ENCODE data around the gene ZNF777.
"Not testable (repeated sequence)": the region's sequence is repeated elsewhere in the genome, so short reads cannot be mapped to it uniquely, and the experiment has no call there.

The ZNF777 gene

DNA sequence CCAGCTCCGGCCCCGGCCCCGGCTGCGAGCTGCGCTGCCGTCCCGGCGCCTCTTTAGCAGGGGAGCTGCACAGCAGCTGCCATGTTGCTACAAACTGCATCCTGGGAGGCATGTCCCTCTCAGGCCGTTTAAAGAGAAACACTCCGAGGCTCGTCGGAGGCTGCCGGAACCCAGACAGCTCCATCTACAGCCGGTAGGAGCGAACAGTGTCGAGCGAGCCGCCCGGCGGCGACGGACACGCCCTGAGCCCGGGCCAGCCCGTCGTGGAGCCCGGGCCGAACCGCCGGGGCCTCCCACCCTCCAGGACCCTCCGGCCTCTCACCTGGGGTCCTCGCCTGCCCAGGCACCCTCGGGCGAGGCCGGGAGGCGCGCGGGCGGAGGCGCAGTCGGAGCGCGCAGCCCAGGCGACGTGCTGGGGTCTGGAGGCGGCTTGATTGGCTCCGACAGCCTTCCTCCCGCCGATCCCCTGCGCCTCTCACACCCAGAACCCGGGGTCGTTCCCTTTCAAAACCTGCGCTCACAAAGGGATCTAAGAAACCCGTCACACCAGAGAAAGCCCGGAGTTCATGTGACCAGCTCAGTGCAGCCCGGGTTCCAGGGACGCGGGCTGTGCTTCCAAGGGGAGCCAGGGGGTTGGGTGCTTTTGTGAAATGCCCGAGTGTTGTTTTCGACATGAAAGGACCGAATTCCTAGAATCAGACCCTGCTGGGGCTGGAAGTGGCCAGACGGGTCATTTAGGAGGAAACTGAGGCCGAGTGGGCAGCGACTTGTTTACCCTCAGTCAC is at the start of gene ZNF777:
TSS of gene ZNF777 (minus strand) at position 570 of the 785 bp plus-strand sequence. CDS start 5,040 bp downstream, outside the sequence.
- H3K4me3 ChIP-seq (ENCODE audit: low read depth, low read length), result peak within 1 kb of the TSS; percentile 73
- peak; percentile 59 for DNase-seq (ENCODE audit: low read depth)

DNA sequence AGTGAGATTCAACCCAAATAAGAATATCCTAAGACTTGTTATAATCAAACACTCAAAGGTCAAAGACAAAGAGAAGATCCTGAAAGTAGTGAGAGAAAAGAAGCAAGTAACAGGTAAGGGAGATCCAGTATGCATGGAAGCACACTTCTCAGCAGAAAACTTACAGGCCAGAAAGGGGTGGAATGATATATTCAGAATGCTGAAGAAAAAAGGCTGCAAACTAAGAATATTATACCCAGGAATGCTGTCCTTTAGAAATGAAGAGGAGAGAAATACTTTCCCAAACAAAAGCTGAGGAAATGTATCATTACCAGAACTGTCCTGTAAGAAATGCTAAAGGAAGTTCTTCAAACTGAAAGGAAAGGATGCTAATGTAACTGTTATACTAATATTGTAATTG is 49.4 kb upstream of the ZNF777 start:
- H3K4me3 ChIP-seq (ENCODE audit: low read depth, low read length), result no peak overlapping the region
- DNase-seq (ENCODE audit: low read depth), result no peak

DNA sequence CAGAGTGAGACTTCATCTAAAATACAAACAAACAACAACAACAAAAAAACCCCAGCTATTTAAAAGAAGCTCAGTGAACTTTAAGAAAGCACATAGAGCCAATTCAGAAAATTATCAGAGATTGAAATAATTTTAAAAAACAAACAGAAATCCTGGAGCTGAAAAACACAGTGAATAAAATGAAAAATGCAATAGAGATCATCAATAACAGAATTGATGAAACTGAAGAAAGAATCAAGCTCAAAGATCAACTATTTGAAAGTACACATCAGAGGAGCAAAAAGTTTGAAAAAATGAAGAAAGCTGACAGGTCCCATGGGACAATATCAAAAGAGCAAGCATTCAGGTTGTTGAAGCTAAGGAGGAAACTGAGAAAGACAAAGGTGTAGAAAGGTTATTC is 48.9 kb upstream of the ZNF777 start:
- H3K4me3 ChIP-seq (ENCODE audit: low read depth, low read length), result no peak overlapping the region
- no peak for DNase-seq (ENCODE audit: low read depth)

DNA sequence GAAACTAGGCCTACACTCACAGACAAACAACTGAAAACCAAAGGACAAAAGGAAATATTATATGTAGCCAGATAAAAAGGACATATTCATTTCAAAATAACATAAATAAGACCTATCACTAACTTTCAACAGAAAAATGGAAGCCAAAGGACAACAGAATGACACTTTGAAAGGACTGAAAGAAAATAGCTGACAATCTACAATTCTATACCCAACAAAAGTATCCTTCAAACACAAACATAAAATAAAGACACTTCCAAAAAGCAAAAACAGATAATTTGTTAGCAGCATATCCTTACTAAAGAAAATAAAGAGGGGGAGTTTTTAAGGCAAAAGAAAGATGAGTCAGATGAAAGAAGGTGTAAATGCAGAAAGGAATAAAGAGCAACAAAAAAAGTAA is 44.7 kb upstream of the ZNF777 start:
- no peak overlapping the region for H3K4me3 ChIP-seq (ENCODE audit: low read depth, low read length)
- no peak for DNase-seq (ENCODE audit: low read depth)

DNA sequence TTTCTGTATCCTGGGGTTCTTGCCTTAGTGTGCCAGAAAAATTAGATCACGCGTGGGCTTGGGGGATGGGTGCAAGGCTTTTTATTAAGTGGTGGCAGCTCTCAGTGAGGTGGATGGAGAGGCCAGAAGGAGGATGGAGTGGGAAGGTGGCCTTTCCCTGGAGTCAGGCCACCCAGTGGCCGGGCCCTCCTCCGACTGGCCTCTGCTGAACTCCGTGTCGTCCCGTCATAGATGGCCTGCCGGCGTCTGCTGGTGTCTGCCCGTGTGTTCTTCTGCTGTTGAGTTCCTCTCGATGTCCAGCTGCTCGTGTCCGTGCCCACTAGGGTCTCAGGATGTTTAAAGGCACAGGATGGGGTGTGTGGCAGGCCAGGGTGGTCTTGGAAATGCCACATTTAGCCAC is 40.8 kb upstream of the ZNF777 start:
- no peak for DNase-seq (ENCODE audit: low read depth)
- H3K4me3 ChIP-seq (ENCODE audit: low read depth, low read length), result no peak overlapping the region

DNA sequence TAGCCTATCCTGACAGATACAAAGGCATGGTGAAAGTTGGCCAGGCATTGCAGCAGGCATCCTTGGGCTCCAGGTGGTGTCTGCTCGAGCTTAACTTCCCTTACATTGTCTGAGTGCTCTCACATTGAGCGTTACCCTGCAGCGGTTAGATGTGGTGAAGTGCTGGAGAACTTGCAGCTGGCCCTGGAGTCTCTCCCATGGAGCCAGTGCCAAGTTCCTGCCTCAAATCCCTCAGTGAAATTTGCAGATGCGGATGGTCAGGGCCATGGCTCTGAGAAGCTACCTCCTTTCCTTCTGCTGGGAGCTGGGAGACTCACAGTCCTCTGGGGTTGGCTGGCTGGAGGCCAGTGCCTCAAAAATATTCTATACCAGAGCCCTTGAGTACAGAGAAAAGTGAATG is 40.0 kb upstream of the ZNF777 start:
- H3K4me3 ChIP-seq (ENCODE audit: low read depth, low read length), result no peak overlapping the region
- no peak for DNase-seq (ENCODE audit: low read depth)

DNA sequence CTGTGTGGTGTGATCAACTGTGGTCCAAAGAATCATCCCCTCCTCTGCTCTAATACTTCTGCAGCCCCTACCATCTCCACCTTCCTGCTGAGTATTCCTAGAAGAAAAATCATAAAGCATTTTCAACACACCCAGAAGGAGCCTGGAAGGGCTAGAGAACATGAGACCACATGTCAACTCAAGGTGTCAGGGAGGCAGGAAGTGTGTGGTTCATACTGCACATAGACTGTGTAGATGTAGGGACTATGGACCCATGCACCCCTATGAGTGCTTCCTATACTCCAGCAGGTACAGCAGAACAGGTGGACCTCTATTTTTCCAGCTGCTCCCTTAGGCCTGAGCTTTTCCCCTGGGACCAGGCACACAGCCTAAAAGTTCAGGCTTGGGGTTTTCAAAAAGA is 39.3 kb upstream of the ZNF777 start:
- no peak overlapping the region for H3K4me3 ChIP-seq (ENCODE audit: low read depth, low read length)
- DNase-seq (ENCODE audit: low read depth), result no peak

DNA sequence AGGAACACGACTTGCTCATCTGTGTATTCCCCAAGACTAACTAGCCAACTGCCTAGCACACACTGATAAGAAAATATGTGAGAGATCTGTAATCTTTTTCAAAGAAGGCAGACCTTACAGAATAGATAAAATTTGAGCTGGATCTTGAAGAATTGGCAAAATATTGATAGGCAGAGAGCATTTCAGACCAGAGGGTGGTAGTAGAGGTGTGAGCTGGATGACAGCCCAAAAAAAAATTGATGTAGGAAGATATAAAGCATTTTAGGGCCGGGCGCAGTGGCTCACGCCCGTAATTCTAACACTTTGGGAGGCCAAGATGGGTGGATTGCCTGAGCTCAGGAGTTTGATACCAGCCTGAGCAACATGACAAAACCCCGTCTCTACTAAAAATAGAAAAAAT is 37.9 kb upstream of the ZNF777 start:
- DNase-seq (ENCODE audit: low read depth), result no peak
- H3K4me3 ChIP-seq (ENCODE audit: low read depth, low read length), result no peak overlapping the region

DNA sequence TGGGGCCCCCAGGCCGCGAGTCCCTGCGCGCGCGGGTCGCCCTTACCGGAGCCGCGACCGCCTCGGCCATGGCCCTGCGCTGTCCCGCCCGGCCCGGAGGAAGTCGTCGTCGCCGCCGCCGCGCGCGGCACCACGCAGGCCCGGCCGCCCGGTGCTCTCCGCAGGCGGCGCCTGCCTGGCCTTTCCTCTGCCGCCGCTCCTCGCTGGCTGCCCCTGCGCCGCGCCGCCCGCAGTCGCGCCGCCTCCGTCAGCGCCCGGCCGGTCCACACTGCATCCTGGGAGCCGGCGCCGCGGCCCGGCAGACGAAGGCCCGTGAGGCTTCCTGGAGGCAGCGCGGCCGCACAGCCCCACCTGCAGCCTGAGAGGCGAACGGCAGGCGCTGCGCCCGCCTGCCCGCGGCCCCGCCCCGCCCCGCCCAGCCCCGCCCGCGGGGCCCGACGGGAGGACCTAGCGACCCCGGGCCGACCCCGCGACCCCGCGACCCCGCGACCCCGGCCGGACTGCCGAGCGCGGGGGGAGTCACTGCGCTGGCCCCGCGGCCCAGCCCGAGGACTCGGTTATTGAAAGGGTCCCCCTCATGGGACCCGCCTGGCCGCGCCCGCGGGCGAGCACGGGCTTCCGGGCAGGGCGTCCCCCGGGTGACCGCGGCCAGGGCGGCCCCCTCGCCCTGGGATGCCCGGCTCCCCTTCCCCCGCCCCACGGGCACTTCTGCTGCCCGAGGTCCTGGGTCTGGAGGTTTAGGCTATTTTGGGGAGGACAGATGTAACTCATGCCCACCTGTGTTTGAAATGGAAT is 36.8 kb upstream of the ZNF777 start, which contains the start of gene ZNF746:
TSS of gene ZNF746 (minus strand) at position 343 of the 795 bp plus-strand sequence. CDS start at position 70, 273 bp downstream.
- peak; percentile 34 for DNase-seq (ENCODE audit: low read depth)
- H3K4me3 ChIP-seq (ENCODE audit: low read depth, low read length), result peak within 1 kb of the TSS; percentile 76

DNA sequence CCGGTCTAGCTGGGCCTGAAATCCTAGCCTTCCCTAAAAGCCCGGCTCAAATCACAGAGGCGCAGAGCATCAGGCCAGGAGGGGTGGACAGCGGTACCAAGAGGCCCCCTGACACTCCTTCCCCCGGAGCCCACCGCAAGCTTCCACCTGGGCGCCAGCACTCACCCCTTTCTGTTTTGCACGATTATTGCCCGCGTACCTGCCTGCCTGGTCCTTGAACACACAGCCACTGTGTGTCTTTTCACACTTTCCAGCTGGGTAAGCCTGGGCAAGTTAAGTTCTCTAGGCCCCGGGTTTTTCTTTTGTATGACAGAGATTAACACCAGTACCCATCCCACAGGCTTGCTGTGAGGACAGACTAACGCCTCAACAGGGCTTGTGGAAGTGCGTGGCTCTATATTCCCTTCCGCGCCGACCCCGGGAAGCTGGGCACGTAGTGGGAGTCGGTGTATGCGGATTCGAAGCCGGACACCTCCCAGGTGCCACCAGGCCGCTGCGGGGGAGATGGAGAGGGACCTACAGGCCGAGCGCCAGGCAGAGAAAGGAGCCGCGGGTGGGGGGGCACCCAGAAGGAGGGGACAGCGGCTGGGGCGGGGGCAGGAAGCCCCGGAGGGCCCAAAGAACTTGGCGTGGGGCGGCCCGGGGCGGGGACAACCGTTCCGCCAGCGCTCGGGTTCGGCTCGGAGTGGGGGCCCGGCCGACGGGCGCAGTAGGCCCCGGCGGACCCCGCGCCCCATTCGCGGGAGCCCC is 36.0 kb upstream of the ZNF777 start:
- peak overlapping the region; percentile 76 for H3K4me3 ChIP-seq (ENCODE audit: low read depth, low read length)
- no peak for DNase-seq (ENCODE audit: low read depth)

DNA sequence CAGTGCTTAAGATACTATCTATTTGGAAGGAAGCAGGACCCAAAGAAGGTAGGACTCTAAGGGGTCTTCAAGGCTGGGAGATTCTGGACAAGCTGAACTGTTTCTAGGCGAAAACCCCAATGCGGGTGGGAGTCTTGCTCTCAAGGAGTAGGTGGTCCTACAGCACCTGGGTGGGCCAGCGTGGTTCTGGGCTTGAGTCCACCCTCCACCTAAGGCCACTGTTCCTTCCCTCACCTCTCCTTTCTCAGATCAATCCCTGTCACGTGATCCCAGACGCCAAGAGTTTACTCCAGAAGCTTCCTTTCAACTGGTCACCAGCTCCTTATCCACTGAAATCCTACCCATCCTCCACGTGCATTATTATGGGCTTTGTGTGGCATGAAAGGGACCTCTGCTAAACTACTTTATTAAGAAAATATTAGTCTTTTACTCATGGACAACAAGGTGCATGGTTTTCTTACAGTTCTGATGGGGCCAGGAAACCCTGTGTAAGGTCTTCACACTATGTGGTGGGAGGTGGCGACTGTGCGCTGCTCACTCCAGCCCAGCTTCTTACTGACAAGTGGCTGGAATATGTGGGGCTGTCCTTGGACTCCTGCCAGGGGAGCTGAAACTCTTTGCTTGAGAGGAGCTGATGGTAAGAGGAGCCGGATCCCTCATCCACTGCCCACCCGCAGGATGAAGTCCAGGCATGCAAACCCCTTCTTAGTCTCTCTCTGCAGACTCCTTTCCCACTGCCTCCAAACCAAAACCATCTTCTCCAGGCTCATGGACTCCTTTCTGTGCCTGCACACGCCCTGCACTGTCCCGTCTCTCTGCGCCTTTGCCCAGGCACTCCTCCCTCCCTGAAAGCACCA is 35.2 kb upstream of the ZNF777 start:
- H3K4me3 ChIP-seq (ENCODE audit: low read depth, low read length), result peak overlapping the region; percentile 76
- DNase-seq (ENCODE audit: low read depth), result peak; percentile 58

DNA sequence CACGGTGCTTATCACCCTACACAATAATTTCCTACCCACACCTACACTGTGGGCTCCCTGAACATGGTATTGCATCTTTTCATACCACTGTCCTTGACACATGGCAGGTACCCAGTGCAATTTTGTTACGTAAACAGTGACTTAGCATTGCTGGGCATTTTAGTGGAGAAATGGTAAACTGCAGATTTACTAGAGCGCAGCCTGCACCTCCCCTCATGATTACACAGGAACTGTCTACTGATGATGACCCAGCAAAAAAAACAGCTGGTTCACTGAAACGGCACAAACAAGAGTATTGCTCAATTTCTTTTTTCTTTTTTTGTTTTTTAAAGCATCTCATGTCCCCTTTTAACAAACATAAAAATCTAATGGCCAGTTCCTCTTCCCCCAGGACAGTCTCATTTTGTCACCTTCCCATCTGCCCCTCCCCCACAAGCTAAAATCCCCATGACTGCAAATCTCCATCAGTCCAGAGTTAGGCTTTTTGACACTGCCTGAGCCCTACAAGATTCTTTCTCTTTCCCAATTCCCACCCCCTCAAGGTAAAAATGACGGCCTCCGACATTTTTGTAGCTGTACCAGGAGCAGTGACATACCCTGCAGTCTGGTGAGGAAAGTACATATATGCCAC is 34.0 kb upstream of the ZNF777 start:
- no peak for DNase-seq (ENCODE audit: low read depth)
- no peak overlapping the region for H3K4me3 ChIP-seq (ENCODE audit: low read depth, low read length)

DNA sequence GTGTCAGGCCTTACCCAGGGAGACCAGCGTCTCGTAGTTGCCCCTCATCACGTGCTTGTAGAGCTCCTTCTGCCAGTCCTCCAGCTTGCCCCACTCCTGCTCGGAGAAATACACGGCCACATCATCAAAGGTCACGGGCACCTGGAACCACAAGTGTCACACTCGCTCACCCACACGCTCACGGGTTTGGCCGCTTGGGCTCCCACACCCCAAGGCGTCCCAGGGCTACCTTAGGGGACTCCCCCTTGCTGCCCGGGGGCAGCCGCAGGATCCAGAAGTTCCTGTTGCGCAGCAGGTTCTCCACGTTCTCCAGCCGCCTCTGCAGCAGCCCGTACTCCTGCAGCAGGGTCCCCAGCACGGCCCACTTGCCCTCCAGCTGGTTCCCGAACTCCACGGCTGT is 33.1 kb upstream of the ZNF777 start:
- DNase-seq (ENCODE audit: low read depth); H3K4me3 ChIP-seq (ENCODE audit: low read depth, low read length): not testable (repeated sequence)

DNA sequence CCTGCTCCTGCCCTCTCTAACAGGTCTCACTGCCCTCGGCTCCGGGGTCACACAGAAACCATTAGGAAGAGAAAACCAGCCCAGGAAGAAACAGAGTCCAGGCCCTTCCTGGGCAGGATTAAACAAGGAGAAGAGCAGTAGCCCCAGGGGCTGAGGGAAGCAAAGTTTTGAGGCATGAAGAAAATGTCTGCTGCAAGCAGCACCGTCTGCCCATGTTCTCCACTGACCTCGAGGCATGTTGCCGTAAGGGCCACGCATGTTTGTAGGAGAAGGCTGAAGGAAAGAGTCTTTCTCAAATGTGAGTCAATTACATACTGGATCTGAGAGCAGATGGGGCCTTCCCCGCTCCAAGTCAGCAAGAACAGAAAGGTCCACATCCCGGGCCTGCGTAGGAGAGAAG is 32.5 kb upstream of the ZNF777 start:
- no peak for DNase-seq (ENCODE audit: low read depth)
- H3K4me3 ChIP-seq (ENCODE audit: low read depth, low read length), result no peak overlapping the region

DNA sequence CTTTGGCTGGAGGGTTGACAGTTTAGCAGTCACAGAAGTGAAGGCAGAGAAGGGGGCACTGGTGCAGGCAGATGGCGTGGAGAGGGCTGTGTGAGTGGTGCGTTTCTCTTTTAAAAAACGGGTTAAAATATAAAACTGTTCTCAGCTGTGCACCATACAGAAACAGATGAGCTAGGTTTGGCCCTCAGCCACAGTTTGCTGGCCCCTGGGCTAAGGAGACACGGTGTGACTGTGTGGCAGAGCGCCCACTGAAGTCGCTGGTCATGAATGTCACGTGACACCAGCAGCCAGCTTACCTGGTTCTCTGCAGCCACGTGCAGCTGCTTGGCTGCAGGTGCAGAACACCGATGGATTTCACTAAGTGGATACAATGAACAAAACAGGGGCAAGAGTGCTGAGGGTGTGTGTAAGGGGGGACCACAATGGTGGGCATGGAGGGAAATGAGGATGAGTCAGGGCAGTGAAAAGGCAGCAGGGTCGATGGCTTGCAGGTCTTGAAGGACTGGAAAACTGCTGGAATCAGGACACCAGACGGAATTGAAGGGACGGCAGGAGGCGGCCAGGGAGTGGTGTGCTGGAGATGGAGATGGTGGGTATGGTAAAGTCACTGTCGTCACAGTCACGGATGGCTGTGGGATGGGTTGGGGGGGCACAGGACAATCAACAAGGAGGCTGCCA is 29.4 kb upstream of the ZNF777 start:
- no peak for DNase-seq (ENCODE audit: low read depth)
- H3K4me3 ChIP-seq (ENCODE audit: low read depth, low read length), result no peak overlapping the region

DNA sequence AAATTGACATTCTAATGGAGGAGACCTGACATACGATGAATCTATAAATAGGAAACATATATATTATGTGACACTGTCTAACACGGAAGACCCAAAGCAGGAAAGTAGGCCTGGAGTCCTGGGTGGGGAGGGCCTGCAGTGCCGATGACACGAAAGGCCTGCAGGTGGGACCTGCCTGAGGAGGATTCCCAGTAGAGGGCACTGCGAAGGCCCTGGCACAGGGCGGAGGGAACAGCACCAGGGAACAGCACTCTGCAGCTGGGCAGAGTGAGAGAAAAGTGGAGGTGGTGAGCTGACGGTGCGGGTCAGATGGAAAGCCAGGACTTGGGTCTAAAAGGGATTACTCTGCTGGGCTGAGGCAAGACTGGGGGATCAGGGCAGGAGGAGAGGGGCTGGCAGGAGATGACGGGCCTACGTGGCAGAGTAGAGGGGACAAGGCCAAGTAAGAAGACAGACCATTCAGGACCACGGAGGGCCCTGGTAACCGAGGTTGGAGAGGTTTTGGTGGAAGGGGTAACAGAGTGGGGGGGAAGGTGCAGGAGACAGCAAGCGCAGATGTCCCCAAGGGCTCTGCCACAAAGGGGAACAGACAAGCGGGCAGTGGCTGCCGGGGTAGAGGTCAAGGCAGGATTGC is 28.6 kb upstream of the ZNF777 start:
- no peak overlapping the region for H3K4me3 ChIP-seq (ENCODE audit: low read depth, low read length)
- DNase-seq (ENCODE audit: low read depth), result no peak

DNA sequence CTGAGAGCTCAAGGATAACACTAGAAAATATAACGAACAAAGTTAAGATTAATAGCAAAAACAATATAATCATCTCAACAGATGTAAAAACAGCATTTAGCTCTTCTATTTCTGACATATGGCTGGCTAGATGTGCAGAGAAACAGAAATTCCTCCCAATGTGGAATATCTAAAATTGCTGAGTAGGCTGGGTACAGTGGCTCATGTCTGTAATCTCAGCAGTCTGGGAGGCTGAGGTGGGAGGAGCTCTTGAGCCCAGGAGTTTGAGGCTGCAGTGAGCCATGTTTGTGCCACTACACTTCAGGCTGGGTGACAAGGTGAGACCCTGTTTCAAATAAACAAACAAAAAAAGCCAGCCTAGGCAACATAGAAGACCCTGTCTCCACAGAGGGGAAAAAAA is 18.7 kb upstream of the ZNF777 start:
- DNase-seq (ENCODE audit: low read depth), result no peak

DNA sequence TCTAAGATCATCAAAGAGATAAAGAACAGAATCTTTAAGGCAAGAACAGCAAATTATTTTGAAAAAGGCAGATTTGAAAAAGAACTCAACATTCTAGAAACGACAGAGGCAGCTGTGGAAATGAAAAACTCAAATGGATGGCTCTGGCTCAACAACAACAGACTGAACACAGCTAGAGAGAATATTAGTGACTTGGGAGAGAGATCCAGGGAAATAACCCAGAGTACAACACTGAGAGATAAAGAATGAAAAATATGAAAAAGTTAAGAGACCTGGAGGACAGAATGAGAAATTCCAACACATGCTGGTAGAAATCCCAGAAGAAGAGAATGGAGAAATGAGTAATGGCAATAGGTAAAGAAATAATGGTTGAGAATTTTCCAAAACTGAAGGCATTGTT is 17.9 kb upstream of the ZNF777 start:
- no peak for DNase-seq (ENCODE audit: low read depth)
- no peak overlapping the region for H3K4me3 ChIP-seq (ENCODE audit: low read depth, low read length)

More for the DNA sequence above, 18.7 kb upstream of the ZNF777 start:
- no peak overlapping the region for H3K4me3 ChIP-seq (ENCODE audit: low read depth, low read length)

Measured in skeletal muscle cell (primary cell).